IgD-negative memory B cell (primary cell): ENCODE measurements around the gene FAM83C. TPM values are rescaled to one million over a fixed set of nuclear protein-coding genes. Genes with fewer than 3 reads are reported as not detected.

Experiments used
- H3K27ac Mint-ChIP-seq, 3 donors: one replicate each; pipeline ENCODE4 v1.8.0; 2020 to 2022; ENCODE audit warnings: mild to moderate bottlenecking in 3 of 3, mixed read lengths in 3 of 3, moderate library complexity in 1 of 3
- H3K27me3 Mint-ChIP-seq: one replicate; pipeline ENCODE4 v1.8.0; 2021; ENCODE audit warnings: mixed read lengths
- H3K36me3 Mint-ChIP-seq: one replicate; pipeline ENCODE4 v1.8.0; 2020; ENCODE audit warnings: mild to moderate bottlenecking, mixed read lengths
- H3K4me1 Mint-ChIP-seq, 3 donors: one replicate each; pipeline ENCODE4 v1.8.0; 2020 to 2022; ENCODE audit warnings: mixed read lengths in 3 of 3, mild to moderate bottlenecking in 1 of 3
- H3K4me3 Mint-ChIP-seq, 4 donors: one replicate each; pipeline ENCODE4 v1.8.0; 2020 to 2022; ENCODE audit warnings: mild to moderate bottlenecking in 4 of 4, mixed read lengths in 4 of 4, moderate library complexity in 3 of 4
- H3K9me3 Mint-ChIP-seq, 3 donors: one replicate each; pipeline ENCODE4 v1.8.0; 2020 to 2021; ENCODE audit warnings: mixed read lengths in 3 of 3, mild to moderate bottlenecking in 1 of 3
- polyA plus RNA-seq: library from polyadenylated mRNA; unstranded; fragments of 300-500 nt; fragmentation: Illumina TruSeq; gene quantifications from one replicate; pipeline ENCODE4 v1.2.3, GENCODE V29; 2021

The FAM83C gene
- polyA plus RNA-seq, 1 donor from 2014 or later: not detected

DNA sequence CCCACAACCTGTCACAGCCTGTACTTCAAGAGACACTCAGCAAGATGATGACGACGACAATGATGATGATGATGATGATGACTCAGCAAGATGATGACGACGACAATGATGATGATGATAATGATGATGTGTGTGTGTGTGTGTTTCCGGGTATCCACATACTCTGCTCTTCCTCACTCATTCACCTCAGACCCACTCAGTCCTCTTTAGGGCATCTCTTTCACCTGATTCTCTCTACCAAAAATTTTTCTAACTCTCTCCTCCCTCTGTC is 6.5 kb downstream of the FAM83C start:
- Mint-ChIP-seq H3K4me1 (peaks cover 14 to 25% (median 23%) of the 10 kb centered on the region in 3 donors), H3K36me3 (peaks cover 5% of the 10 kb centered on the region), H3K4me3 (peak overlapping the region; percentile 51 to 99 (median 96)), H3K9me3 (no peaks in the 10 kb centered on the region), H3K27ac (peak overlapping the region in 2 of 3 donors; percentile 3 to 33), H3K27me3 (no peaks in the 10 kb centered on the region)

DNA sequence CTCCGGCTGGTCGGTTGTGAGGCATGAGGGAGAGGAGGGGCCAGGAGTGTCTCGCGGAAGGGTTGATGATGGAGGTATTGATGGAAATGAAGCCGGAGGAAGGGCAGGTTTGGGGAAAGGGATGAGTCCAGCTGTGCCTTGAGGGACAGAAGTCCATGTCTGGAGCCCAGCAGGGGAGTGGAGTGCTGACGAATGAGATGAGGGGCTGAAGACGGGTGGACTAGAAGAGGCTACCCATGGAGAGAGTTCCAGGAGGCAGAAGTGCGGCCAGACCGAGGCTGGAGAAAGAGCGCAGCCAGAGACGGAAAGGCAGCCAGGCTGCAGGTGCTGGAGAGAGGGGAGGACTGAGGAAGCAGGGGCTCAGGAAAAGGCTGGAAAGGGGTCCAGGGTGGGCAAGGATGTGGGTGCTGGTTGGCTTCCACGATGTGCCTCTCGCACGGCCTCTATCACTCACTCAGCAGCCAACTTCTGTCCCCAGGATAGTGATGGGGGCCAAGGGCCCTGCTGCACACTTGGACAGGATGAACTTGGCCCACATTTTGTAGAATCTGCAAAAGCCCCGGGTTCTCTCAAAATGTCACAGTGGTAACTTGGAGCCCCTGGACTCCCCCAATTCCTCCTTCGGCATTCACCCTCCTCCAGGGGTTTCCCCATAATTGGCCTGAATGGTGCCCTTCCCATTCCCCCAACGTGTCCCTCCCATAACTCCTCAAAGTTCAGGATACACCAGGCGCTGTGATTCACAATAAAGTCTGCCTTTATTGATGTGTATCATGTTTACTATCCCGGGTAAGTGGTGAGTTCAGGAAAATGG is 7.0 kb downstream of the FAM83C start:
- Mint-ChIP-seq H3K9me3 (no peaks in the 10 kb centered on the region), H3K27me3 (no peaks in the 10 kb centered on the region), H3K4me1 (peaks cover 14 to 27% (median 24%) of the 10 kb centered on the region in 3 donors), H3K36me3 (peaks cover 5% of the 10 kb centered on the region), H3K4me3 (peak overlapping the region; percentile 96 to 100 (median 98)), H3K27ac (peak overlapping the region; percentile 21 to 90 (median 33))

DNA sequence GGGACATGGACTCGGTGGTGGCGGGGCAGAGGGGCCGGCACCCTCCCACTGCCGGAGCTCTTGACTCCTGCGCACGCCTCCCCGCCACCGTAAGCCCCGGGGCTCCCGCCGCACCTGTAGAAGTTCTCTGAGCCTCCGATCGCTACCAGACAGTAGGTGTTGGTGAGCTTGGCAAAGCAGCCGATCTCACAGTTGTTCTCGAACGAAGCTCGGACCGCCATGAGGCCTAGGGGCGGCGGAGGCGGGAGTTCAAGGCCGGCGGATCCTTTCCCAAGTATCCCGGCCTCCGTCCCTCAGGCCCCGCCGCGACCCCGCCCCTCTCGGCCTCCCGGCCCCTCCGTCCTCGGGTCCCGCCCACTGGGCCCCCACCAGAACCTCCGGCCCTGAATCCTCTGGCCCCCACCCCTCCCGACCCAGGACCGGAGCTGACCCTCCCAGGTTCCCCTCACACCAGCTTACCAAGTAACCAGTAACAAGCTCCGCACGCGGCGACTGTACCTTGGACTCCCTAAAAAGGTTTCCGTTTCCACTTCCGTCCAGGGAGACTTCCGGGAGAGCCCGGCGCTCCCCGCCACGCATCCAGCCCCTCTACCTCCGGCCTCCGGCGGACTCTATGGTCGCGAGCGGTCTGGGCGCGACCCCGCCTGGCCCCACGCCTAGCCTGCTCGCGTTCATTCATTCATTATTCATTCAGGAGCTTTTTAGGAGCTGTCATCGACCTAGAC is 7.8 kb downstream of the FAM83C start, which contains the start of gene EIF6:
TSS of gene EIF6 (minus strand) at position 506 of the 725 bp plus-strand sequence. CDS start at position 221, 285 bp downstream.
- peaks cover 14 to 31% (median 28%) of the 10 kb centered on the region in 3 donors for H3K4me1 Mint-ChIP-seq
- no peaks in the 10 kb centered on the region for H3K9me3 Mint-ChIP-seq
- peak within 1 kb of the TSS; percentile 21 to 90 (median 33) for H3K27ac Mint-ChIP-seq
- peak within 1 kb of the TSS; percentile 96 to 100 (median 98) for H3K4me3 Mint-ChIP-seq
- no peaks in the 10 kb centered on the region for H3K27me3 Mint-ChIP-seq
- peaks cover 8% of the 10 kb centered on the region for H3K36me3 Mint-ChIP-seq

DNA sequence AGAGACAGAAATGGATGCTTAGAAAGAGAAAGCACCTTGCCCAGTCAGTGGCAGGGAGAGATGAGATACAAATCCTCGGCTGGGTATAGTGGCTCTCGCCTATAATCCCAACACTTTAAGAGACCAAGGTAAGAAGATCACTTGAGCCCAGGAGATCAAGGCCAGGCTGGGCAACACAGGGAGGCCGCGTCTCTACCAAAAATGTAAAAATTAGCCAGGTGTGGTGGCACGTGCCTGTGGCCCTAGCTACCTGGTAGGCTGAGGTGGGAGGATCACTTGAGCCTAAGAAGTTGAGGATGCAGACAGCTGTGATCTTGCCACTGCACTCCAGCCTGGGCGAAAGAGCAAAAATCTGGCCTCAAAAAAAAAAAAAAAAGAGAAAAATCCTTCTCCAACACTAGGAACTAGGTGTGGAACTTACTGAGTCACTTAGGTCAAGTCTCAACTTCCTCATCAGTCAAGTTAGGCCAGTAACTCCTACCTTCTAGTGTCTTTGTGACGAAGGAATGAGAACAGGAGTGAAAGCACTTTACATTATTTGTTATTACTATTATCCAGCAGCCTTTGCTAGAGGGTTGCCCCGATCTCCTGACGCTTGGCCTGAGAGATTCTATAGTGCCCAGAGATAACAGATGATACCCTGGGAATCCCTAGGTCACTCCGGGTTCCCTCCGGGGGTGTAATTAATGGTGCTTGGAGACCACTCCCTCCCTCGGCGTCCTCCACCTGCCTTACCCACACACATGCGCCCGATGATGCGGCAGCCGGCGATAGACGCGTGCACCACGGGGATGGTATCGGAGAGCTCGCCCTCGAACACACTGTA is 8.6 kb downstream of the FAM83C start:
- H3K27me3 Mint-ChIP-seq: no peaks in the 10 kb centered on the region
- H3K4me3 Mint-ChIP-seq: peak overlapping the region; percentile 96 to 100 (median 98)
- peaks cover 14 to 31% (median 29%) of the 10 kb centered on the region in 3 donors for H3K4me1 Mint-ChIP-seq
- H3K9me3 Mint-ChIP-seq: no peaks in the 10 kb centered on the region
- H3K36me3 Mint-ChIP-seq: peaks cover 8% of the 10 kb centered on the region
- peak overlapping the region; percentile 21 to 90 (median 33) for H3K27ac Mint-ChIP-seq

DNA sequence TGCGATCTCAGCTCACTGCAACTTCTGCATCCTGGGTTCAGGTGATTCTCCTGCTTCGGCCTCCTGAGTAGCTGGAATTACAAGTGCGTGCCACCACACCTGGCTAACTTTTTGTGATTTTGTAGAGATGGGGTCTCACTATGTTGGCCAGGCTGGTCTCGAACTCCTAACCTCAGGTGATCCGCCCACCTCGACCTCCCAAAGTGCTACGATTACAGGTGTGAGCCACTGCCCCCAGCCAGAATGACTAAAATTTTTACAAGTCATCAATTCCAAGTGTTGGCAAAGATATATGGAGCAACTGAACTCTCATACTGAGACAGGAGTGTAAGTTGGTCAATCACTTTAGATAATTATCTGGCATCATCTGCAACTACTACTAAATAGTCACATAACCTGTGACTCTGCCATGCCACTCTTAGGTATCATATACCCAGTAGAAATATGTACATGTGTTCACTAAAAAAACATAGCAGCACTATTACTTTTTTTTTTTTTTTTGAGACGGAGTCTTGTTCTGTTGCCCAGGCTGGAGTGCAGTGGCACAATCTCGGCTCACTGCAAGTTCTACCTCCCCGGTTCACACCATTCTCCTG is 10.6 kb downstream of the FAM83C start:
- H3K4me3 Mint-ChIP-seq: peak overlapping the region in 1 of 4 donors; percentile 54
- H3K27me3 Mint-ChIP-seq: no peaks in the 10 kb centered on the region
- peaks cover 8% of the 10 kb centered on the region for H3K36me3 Mint-ChIP-seq
- H3K4me1 Mint-ChIP-seq: peaks cover 14 to 33% (median 30%) of the 10 kb centered on the region in 3 donors
- peak overlapping the region in 2 of 3 donors; percentile 59 to 83 for H3K27ac Mint-ChIP-seq
- no peaks in the 10 kb centered on the region for H3K9me3 Mint-ChIP-seq

DNA sequence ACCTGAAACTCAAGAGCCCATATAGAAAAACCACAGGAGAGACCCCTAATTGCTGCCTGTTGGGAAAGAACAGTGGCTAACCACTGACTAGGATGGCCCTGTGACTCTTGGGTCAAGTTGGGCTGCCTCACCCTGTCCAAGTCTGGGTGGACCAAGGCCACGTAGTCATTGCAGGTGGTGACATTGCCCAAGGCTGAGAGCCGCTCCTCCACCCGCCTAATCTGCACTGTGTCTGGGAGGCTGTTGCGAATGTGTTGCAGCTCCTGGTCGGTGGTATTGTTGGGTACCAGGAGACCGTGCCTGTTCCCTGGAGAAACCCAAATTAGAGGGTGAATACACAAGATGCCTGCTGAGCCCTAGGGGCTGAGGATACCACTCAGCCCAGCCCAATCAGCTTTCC is 11.7 kb downstream of the FAM83C start:
- H3K4me1 Mint-ChIP-seq: peaks cover 8 to 28% (median 26%) of the 10 kb centered on the region in 3 donors
- peak overlapping the region in 2 of 4 donors; percentile 5 to 93 for H3K4me3 Mint-ChIP-seq
- no peaks in the 10 kb centered on the region for H3K27me3 Mint-ChIP-seq

DNA sequence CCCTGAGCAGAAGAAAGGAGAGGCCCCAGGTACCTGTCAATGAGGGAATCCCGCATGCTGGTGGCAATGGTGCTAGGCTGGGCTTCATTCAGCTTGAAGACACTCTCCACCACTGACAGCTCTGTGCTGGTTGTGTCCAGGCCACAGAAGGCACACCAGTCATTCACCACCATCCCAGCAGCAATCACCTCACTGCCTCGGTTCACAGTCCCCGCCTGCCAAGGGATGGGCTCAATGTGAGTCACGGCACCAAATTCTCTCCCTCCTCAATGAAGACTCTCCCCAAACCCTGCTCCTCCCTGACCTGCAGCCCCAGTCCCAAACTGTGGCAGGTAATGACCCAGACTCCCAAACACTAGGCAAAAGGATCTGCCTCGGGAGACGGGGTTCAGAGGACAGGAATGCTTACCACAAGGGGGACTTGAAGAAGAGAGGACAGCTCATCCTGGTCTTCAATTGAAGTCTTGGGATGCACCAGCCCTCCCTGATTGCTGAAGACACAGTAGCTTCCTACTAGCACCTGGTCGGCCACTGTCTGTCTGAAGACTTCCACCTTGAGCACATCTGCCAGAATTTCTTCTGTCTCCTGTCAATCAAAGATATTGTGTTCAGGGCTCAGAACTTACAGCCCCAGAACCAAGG is 12.6 kb downstream of the FAM83C start:
- Mint-ChIP-seq H3K4me3 (peak overlapping the region in 2 of 4 donors; percentile 30 to 93), H3K27me3 (no peaks in the 10 kb centered on the region), H3K4me1 (peaks cover 8 to 23% (median 20%) of the 10 kb centered on the region in 3 donors)

More for the DNA sequence above, 11.7 kb downstream of the FAM83C start:
- Mint-ChIP-seq H3K27ac (peak overlapping the region in 2 of 3 donors; percentile 21 to 80), H3K9me3 (no peaks in the 10 kb centered on the region), H3K36me3 (peaks cover 8% of the 10 kb centered on the region)

DNA sequence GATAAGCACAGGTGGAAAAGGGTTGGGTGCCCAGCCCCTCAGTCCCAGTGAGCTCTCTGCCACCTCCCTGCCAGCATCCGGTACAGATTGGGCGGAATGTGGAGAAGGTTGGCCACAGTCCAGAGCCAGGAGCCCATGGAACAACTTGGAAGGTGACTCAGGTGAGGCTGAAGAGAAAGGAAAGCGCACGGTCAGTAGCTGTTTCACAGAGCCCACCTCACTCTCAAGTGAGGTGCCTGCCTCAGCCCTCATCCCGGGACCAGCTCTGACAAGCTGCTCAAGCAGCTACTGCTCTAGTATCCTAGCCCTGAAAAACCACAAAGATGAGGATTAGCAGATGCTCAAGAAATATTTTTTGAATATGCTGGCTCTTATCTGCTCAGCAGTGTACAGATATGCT is 13.2 kb downstream of the FAM83C start:
- Mint-ChIP-seq H3K27me3 (no peaks in the 10 kb centered on the region), H3K36me3 (peaks cover 5% of the 10 kb centered on the region), H3K9me3 (no peaks in the 10 kb centered on the region), H3K4me1 (peaks cover 8 to 22% (median 19%) of the 10 kb centered on the region in 3 donors), H3K27ac (peak overlapping the region in 2 of 3 donors; percentile 78 to 96), H3K4me3 (peak overlapping the region in 2 of 4 donors; percentile 38 to 93)

More for the DNA sequence above, 12.6 kb downstream of the FAM83C start:
- no peaks in the 10 kb centered on the region for H3K9me3 Mint-ChIP-seq
- peaks cover 6% of the 10 kb centered on the region for H3K36me3 Mint-ChIP-seq
- peak overlapping the region in 2 of 3 donors; percentile 21 to 96 for H3K27ac Mint-ChIP-seq

DNA sequence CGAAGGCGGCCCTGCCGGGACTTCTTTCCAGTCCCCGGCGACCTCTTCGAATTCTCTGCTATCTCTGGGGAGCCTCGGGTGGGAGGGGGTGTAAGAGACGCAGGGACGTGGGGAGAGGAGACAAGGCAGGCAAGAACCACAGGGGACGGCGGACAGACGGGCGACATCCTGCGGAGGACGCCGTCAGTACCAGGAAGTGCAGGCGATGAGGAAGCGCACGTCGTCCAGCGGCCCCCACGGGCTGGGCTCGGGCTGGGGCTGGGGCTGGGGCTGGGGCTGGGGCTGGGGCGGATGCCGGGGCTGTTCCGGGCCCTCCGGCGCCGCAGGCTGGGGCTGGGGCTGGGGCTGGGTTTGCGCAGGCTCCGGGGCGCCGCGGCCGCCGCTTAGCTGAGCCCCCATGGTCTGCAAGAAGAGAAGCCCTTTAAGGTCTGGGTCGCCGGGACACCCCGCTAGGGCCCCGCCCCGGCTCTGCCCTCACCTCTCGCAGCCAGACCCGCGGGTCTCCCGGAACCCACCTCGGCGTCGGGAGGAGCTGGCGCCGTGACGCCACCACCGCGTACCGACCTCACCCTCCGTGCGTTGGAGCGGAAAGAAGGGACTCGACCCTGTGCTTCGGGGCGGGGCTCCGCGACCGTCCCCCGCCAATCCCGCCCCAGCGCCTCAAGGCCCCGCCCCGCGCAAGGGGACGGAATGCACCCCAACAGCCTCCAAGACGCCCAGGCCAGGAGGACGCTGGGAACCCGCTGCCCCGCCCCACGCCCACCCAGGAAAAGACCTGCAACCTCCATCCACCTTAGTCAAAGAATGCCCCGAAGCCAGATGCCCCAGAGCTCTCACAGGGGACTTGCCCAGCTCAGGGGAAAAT is 14.5 kb downstream of the FAM83C start, which contains the start of gene MMP24OS:
TSS of gene MMP24OS (minus strand) at position 592 of the 865 bp plus-strand sequence. CDS start at position 399, 193 bp downstream.
- Mint-ChIP-seq H3K36me3 (peaks cover 5% of the 10 kb centered on the region), H3K27me3 (no peaks in the 10 kb centered on the region), H3K27ac (peak within 1 kb of the TSS; percentile 96 to 100 (median 99)), H3K9me3 (no peaks in the 10 kb centered on the region), H3K4me3 (peak within 1 kb of the TSS; percentile 93 to 99 (median 97)), H3K4me1 (peaks cover 0 to 13% (median 10%) of the 10 kb centered on the region in 3 donors)

DNA sequence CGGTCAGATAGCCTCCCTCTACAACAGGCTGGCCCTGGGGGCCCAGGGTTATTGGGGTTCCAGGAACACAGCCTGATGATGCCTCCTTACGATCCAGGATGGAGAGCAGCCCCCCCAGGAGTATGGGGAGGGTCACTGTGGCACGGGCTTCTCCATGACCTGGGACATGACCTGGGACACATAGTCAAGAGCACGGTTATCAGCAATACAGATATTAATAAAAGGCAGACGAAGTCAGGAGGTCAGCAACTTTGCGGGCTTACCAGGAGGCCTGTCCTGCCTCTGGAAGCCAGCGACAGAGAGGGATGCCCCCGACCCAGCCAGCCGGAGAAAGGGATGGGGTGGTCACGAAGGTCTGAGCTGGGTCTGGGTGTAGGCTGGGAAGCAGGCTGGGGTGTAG is 15.1 kb downstream of the FAM83C start:
- H3K4me1 Mint-ChIP-seq: peaks cover 0 to 11% (median 8%) of the 10 kb centered on the region in 3 donors
- H3K27ac Mint-ChIP-seq: peak overlapping the region; percentile 96 to 100 (median 99)
- peaks cover 4% of the 10 kb centered on the region for H3K36me3 Mint-ChIP-seq
- no peaks in the 10 kb centered on the region for H3K9me3 Mint-ChIP-seq
- H3K27me3 Mint-ChIP-seq: no peaks in the 10 kb centered on the region
- peak overlapping the region; percentile 93 to 99 (median 97) for H3K4me3 Mint-ChIP-seq

DNA sequence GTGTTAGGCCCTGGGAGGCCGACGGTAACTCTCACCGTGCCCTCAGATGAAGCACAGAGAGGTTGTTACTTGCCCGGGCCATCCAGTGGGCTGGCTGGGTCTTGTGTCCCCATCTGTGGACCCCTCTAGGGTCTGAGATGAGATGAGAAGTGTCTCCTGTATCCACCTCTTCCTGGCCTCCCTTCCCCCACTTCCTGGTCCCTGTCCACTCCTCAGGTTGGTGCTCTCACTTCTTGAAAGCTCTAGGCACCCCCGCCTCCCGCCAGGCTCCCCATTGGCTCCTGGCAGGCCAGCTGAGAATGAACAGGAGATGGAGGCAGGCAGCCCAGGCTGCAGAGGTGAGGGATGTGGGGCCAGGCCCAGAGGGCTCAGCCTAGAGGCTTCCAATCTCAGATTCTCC is 15.8 kb downstream of the FAM83C start:
- no peaks in the 10 kb centered on the region for H3K9me3 Mint-ChIP-seq
- peak overlapping the region; percentile 93 to 99 (median 97) for H3K4me3 Mint-ChIP-seq
- H3K36me3 Mint-ChIP-seq: peaks cover 3% of the 10 kb centered on the region
- H3K27ac Mint-ChIP-seq: peak overlapping the region; percentile 80 to 99 (median 96)
- H3K27me3 Mint-ChIP-seq: no peaks in the 10 kb centered on the region
- peaks cover 0 to 10% (median 5%) of the 10 kb centered on the region in 3 donors for H3K4me1 Mint-ChIP-seq

DNA sequence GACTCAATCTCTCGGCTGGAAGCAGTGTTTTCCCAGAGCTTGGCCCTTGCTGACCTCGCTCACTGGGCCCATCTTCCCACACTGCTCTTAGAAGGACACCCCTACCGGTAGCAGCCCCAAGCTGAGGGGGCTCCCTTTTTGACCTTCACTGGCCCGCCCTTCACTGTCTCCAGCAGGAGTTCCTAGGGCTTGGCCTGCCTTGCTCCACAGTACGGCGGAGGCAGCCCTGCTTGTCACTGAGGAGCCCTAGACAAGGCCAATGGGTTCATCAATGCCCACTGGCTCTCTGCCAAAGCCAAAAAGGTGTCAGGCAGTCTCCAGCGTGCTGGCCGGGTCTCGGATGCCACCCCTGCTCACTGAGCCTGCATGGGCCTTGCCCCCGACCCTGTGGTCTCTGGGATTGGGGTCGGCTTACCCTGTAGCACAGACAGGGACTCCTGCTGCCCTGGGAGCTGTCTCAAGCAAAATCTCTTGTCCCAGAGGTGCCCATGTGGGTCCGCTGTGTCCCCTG is 16.4 kb downstream of the FAM83C start:
- Mint-ChIP-seq H3K9me3 (no peaks in the 10 kb centered on the region), H3K4me1 (peaks cover 0 to 10% (median 5%) of the 10 kb centered on the region in 3 donors), H3K27ac (peak overlapping the region in 2 of 3 donors; percentile 63 to 80), H3K4me3 (peak overlapping the region in 3 of 4 donors; percentile 28 to 99 (median 67)), H3K27me3 (no peaks in the 10 kb centered on the region), H3K36me3 (peaks cover 3% of the 10 kb centered on the region)
